ENCODE results near the gene PKD2L1. TPM values are rescaled to one million over a fixed set of nuclear protein-coding genes. Genes with fewer than 3 reads are reported as not detected.

Gene PKD2L1
- total RNA-seq, 1 donor from 2014 or later = not detected

- Mint-ChIP-seq H3K36me3 (ENCODE audit: low read depth) (peaks cover 59% of the 10 kb centered on the region), H3K27me3 (ENCODE audit: low read depth) (no peaks in the 10 kb centered on the region), H3K4me3 (ENCODE audit: low read depth) (no peak overlapping the region), H3K9me3 (no peaks in the 10 kb centered on the region), H3K4me1 (ENCODE audit: low read depth) (peaks cover 32% of the 10 kb centered on the region), H3K27ac (peak overlapping the region; percentile 64)
- intact Hi-C loops (cut with micrococcal nuclease) = no loop called here
- DNase-seq (ENCODE audit: low spot score) = no peak
Measured at GRCh38 chr10:100364175-100364574, 34.1 kb upstream of the PKD2L1 start.

- Mint-ChIP-seq H3K9me3 (no peaks in the 10 kb centered on the region), H3K4me3 (ENCODE audit: low read depth) (no peak overlapping the region), H3K27me3 (ENCODE audit: low read depth) (no peaks in the 10 kb centered on the region), H3K27ac (peak overlapping the region; percentile 59), H3K36me3 (ENCODE audit: low read depth) (peaks cover 65% of the 10 kb centered on the region), H3K4me1 (ENCODE audit: low read depth) (peaks cover 34% of the 10 kb centered on the region)
- intact Hi-C loops (cut with micrococcal nuclease) = no loop called here
- no peak for DNase-seq (ENCODE audit: low spot score)
Measured at GRCh38 chr10:100362570-100363496, 32.8 kb upstream of the PKD2L1 start.

- H3K9me3 Mint-ChIP-seq = no peaks in the 10 kb centered on the region
- no peak overlapping the region for H3K4me3 Mint-ChIP-seq (ENCODE audit: low read depth)
- no peak for DNase-seq (ENCODE audit: low spot score)
- intact Hi-C loops (cut with micrococcal nuclease) = no loop called here
- H3K36me3 Mint-ChIP-seq (ENCODE audit: low read depth) = peaks cover 91% of the 10 kb centered on the region
- peak overlapping the region; percentile 59 for H3K27ac Mint-ChIP-seq
- peaks cover 41% of the 10 kb centered on the region for H3K4me1 Mint-ChIP-seq (ENCODE audit: low read depth)
- H3K27me3 Mint-ChIP-seq (ENCODE audit: low read depth) = no peaks in the 10 kb centered on the region
Measured at GRCh38 chr10:100360234-100360633, 30.2 kb upstream of the PKD2L1 start.

GRCh38 chr10:100359529-100360150, 29.6 kb upstream of the PKD2L1 start:
- intact Hi-C loops (cut with micrococcal nuclease) = no loop called here

GRCh38 chr10:100359030-100359432, 29.0 kb upstream of the PKD2L1 start:
- peaks cover 48% of the 10 kb centered on the region for H3K4me1 Mint-ChIP-seq (ENCODE audit: low read depth)
- no peak overlapping the region for H3K4me3 Mint-ChIP-seq (ENCODE audit: low read depth)
- no peaks in the 10 kb centered on the region for H3K9me3 Mint-ChIP-seq
- intact Hi-C loops (cut with micrococcal nuclease) = no loop called here
- H3K27me3 Mint-ChIP-seq (ENCODE audit: low read depth) = no peaks in the 10 kb centered on the region
- DNase-seq (ENCODE audit: low spot score) = no peak
- H3K36me3 Mint-ChIP-seq (ENCODE audit: low read depth) = peaks cover 93% of the 10 kb centered on the region
- H3K27ac Mint-ChIP-seq = peak overlapping the region; percentile 56

More at GRCh38 chr10:100359529-100360150, 29.6 kb upstream of the PKD2L1 start:
- Mint-ChIP-seq H3K4me1 (ENCODE audit: low read depth) (peaks cover 45% of the 10 kb centered on the region), H3K36me3 (ENCODE audit: low read depth) (peaks cover 93% of the 10 kb centered on the region), H3K9me3 (no peaks in the 10 kb centered on the region), H3K4me3 (ENCODE audit: low read depth) (no peak overlapping the region), H3K27ac (peak overlapping the region; percentile 56), H3K27me3 (ENCODE audit: low read depth) (no peaks in the 10 kb centered on the region)
- DNase-seq (ENCODE audit: low spot score) = no peak

GRCh38 chr10:100357059-100357858, 27.2 kb upstream of the PKD2L1 start:
- peak overlapping the region; percentile 34 for H3K27ac Mint-ChIP-seq
- H3K27me3 Mint-ChIP-seq (ENCODE audit: low read depth) = no peaks in the 10 kb centered on the region
- no peak overlapping the region for H3K4me3 Mint-ChIP-seq (ENCODE audit: low read depth)
- H3K9me3 Mint-ChIP-seq = no peaks in the 10 kb centered on the region
- intact Hi-C loops (cut with micrococcal nuclease) = no loop called here
- H3K4me1 Mint-ChIP-seq (ENCODE audit: low read depth) = peaks cover 52% of the 10 kb centered on the region
- no peak for DNase-seq (ENCODE audit: low spot score)
- H3K36me3 Mint-ChIP-seq (ENCODE audit: low read depth) = peaks cover 93% of the 10 kb centered on the region

GRCh38 chr10:100356067-100357017, 26.3 kb upstream of the PKD2L1 start:
- H3K27me3 Mint-ChIP-seq (ENCODE audit: low read depth) = no peaks in the 10 kb centered on the region
- no peaks in the 10 kb centered on the region for H3K9me3 Mint-ChIP-seq
- H3K36me3 Mint-ChIP-seq (ENCODE audit: low read depth) = peaks cover 93% of the 10 kb centered on the region
- H3K4me3 Mint-ChIP-seq (ENCODE audit: low read depth) = no peak overlapping the region
- no peak for DNase-seq (ENCODE audit: low spot score)
- intact Hi-C loops (cut with micrococcal nuclease) = no loop called here
- H3K27ac Mint-ChIP-seq = peak overlapping the region; percentile 44
- peaks cover 60% of the 10 kb centered on the region for H3K4me1 Mint-ChIP-seq (ENCODE audit: low read depth)

- Mint-ChIP-seq H3K4me3 (ENCODE audit: low read depth) (no peak overlapping the region), H3K27me3 (ENCODE audit: low read depth) (no peaks in the 10 kb centered on the region), H3K36me3 (ENCODE audit: low read depth) (peaks cover 93% of the 10 kb centered on the region), H3K4me1 (ENCODE audit: low read depth) (peaks cover 69% of the 10 kb centered on the region), H3K9me3 (no peaks in the 10 kb centered on the region), H3K27ac (peak overlapping the region; percentile 44)
- intact Hi-C loops (cut with micrococcal nuclease) = no loop called here
- DNase-seq (ENCODE audit: low spot score) = no peak
Measured at GRCh38 chr10:100355086-100355485, 25.1 kb upstream of the PKD2L1 start.

GRCh38 chr10:100353770-100354485, 23.9 kb upstream of the PKD2L1 start:
- H3K4me3 Mint-ChIP-seq (ENCODE audit: low read depth) = no peak overlapping the region
- peaks cover 93% of the 10 kb centered on the region for H3K36me3 Mint-ChIP-seq (ENCODE audit: low read depth)
- no peaks in the 10 kb centered on the region for H3K9me3 Mint-ChIP-seq

GRCh38 chr10:100350914-100351485, 21.0 kb upstream of the PKD2L1 start:
- intact Hi-C loops (cut with micrococcal nuclease) = no loop called here
- Mint-ChIP-seq H3K4me3 (ENCODE audit: low read depth) (peak overlapping the region; percentile 100), H3K9me3 (no peaks in the 10 kb centered on the region), H3K27me3 (ENCODE audit: low read depth) (no peaks in the 10 kb centered on the region), H3K4me1 (ENCODE audit: low read depth) (peaks cover 72% of the 10 kb centered on the region), H3K36me3 (ENCODE audit: low read depth) (peaks cover 87% of the 10 kb centered on the region), H3K27ac (peak overlapping the region; percentile 70)
- no peak for DNase-seq (ENCODE audit: low spot score)

More at GRCh38 chr10:100353770-100354485, 23.9 kb upstream of the PKD2L1 start:
- intact Hi-C loops (cut with micrococcal nuclease) = no loop called here
- DNase-seq (ENCODE audit: low spot score) = no peak
- Mint-ChIP-seq H3K27ac (no peak overlapping the region), H3K27me3 (ENCODE audit: low read depth) (no peaks in the 10 kb centered on the region), H3K4me1 (ENCODE audit: low read depth) (peaks cover 73% of the 10 kb centered on the region)

GRCh38 chr10:100349672-100350071, 19.6 kb upstream of the PKD2L1 start:
- intact Hi-C loops (cut with micrococcal nuclease) = loop anchor here (5.0 kb wide), 1 partner anchor 43 kb away; no protein-coding TSS in a partner anchor
- H3K9me3 Mint-ChIP-seq = no peaks in the 10 kb centered on the region
- H3K27me3 Mint-ChIP-seq (ENCODE audit: low read depth) = no peaks in the 10 kb centered on the region
- H3K4me3 Mint-ChIP-seq (ENCODE audit: low read depth) = peak overlapping the region; percentile 100
- no peak for DNase-seq (ENCODE audit: low spot score)
- H3K27ac Mint-ChIP-seq = peak overlapping the region; percentile 56
- H3K4me1 Mint-ChIP-seq (ENCODE audit: low read depth) = peaks cover 67% of the 10 kb centered on the region
- peaks cover 78% of the 10 kb centered on the region for H3K36me3 Mint-ChIP-seq (ENCODE audit: low read depth)
